Stimulated activated naive CD8-positive, alpha-beta T cell treated with anti-CD3 and anti-CD28 coated beads, Interleukin-15, Interleukin-2, amounts not matched to agents 100 ng/mL and 50 ng/mL, for 24 hours (primary cell): ENCODE measurements around the gene TMTC1.

Experiments used
- H3K27ac Mint-ChIP-seq: one replicate; pipeline ENCODE4 v1.8.0; 2021; ENCODE audit warnings: mild to moderate bottlenecking, mixed read lengths
- H3K27me3 Mint-ChIP-seq: one replicate; pipeline ENCODE4 v1.8.0; 2021; ENCODE audit warnings: mixed read lengths
- H3K36me3 Mint-ChIP-seq: one replicate; pipeline ENCODE4 v1.8.0; 2021; ENCODE audit warnings: low read depth, mixed read lengths
- H3K4me1 Mint-ChIP-seq: one replicate; pipeline ENCODE4 v1.8.0; 2021; ENCODE audit warnings: low read depth, mixed read lengths
- H3K4me3 Mint-ChIP-seq: one replicate; pipeline ENCODE4 v1.8.0; 2021; ENCODE audit warnings: mild to moderate bottlenecking, mixed read lengths
- H3K9me3 Mint-ChIP-seq: one replicate; pipeline ENCODE4 v1.8.0; 2021; ENCODE audit warnings: mixed read lengths

TMTC1 gene

GRCh38 chr12:29627221-29627620 lies 156.5 kb downstream of the TMTC1 start:
- no peak overlapping the region for H3K27ac Mint-ChIP-seq
- H3K9me3 Mint-ChIP-seq: peaks cover 8% of the 10 kb centered on the region
- H3K36me3 Mint-ChIP-seq: no peaks in the 10 kb centered on the region
- peaks cover 12% of the 10 kb centered on the region for H3K27me3 Mint-ChIP-seq
- H3K4me3 Mint-ChIP-seq: no peak overlapping the region
- no peaks in the 10 kb centered on the region for H3K4me1 Mint-ChIP-seq

- no peak overlapping the region for H3K4me3 Mint-ChIP-seq
- H3K27me3 Mint-ChIP-seq: peaks cover 9% of the 10 kb centered on the region
- no peak overlapping the region for H3K27ac Mint-ChIP-seq
- H3K4me1 Mint-ChIP-seq: no peaks in the 10 kb centered on the region
- H3K36me3 Mint-ChIP-seq: no peaks in the 10 kb centered on the region
- no peaks in the 10 kb centered on the region for H3K9me3 Mint-ChIP-seq
Measured at GRCh38 chr12:29625359-29625953, 158.3 kb downstream of the TMTC1 start.

- no peak overlapping the region for H3K27ac Mint-ChIP-seq
- no peaks in the 10 kb centered on the region for H3K36me3 Mint-ChIP-seq
- H3K4me1 Mint-ChIP-seq: no peaks in the 10 kb centered on the region
- H3K27me3 Mint-ChIP-seq: peaks cover 11% of the 10 kb centered on the region
- H3K9me3 Mint-ChIP-seq: no peaks in the 10 kb centered on the region
- H3K4me3 Mint-ChIP-seq: no peak overlapping the region
Measured at GRCh38 chr12:29622251-29622650, 161.5 kb downstream of the TMTC1 start.

GRCh38 chr12:29620030-29620429 lies 163.7 kb downstream of the TMTC1 start:
- no peak overlapping the region for H3K4me3 Mint-ChIP-seq
- H3K9me3 Mint-ChIP-seq: no peaks in the 10 kb centered on the region
- peaks cover 11% of the 10 kb centered on the region for H3K27me3 Mint-ChIP-seq
- H3K27ac Mint-ChIP-seq: no peak overlapping the region
- peaks cover 4% of the 10 kb centered on the region for H3K4me1 Mint-ChIP-seq
- no peaks in the 10 kb centered on the region for H3K36me3 Mint-ChIP-seq

- no peak overlapping the region for H3K4me3 Mint-ChIP-seq
- H3K4me1 Mint-ChIP-seq: peaks cover 4% of the 10 kb centered on the region
- peaks cover 11% of the 10 kb centered on the region for H3K27me3 Mint-ChIP-seq
- no peaks in the 10 kb centered on the region for H3K36me3 Mint-ChIP-seq
- H3K27ac Mint-ChIP-seq: no peak overlapping the region
- no peaks in the 10 kb centered on the region for H3K9me3 Mint-ChIP-seq
Measured at GRCh38 chr12:29617407-29617803, 166.3 kb downstream of the TMTC1 start.

- Mint-ChIP-seq H3K4me3 (no peak overlapping the region), H3K4me1 (peaks cover 4% of the 10 kb centered on the region), H3K27me3 (peaks cover 11% of the 10 kb centered on the region), H3K9me3 (no peaks in the 10 kb centered on the region), H3K27ac (no peak overlapping the region), H3K36me3 (no peaks in the 10 kb centered on the region)
Measured at GRCh38 chr12:29616664-29617406, 166.9 kb downstream of the TMTC1 start.

- Mint-ChIP-seq H3K27ac (no peak overlapping the region), H3K27me3 (peaks cover 6% of the 10 kb centered on the region), H3K36me3 (no peaks in the 10 kb centered on the region), H3K4me1 (peaks cover 4% of the 10 kb centered on the region), H3K4me3 (no peak overlapping the region), H3K9me3 (no peaks in the 10 kb centered on the region)
Measured at GRCh38 chr12:29614694-29615325, 168.9 kb downstream of the TMTC1 start.

- Mint-ChIP-seq H3K27ac (no peak overlapping the region), H3K4me3 (no peak overlapping the region), H3K27me3 (peaks cover 4% of the 10 kb centered on the region), H3K4me1 (peaks cover 4% of the 10 kb centered on the region), H3K36me3 (no peaks in the 10 kb centered on the region), H3K9me3 (no peaks in the 10 kb centered on the region)
Measured at GRCh38 chr12:29612912-29613311, 170.8 kb downstream of the TMTC1 start.

- H3K27ac Mint-ChIP-seq: no peak overlapping the region
- no peaks in the 10 kb centered on the region for H3K9me3 Mint-ChIP-seq
- no peak overlapping the region for H3K4me3 Mint-ChIP-seq
- no peaks in the 10 kb centered on the region for H3K36me3 Mint-ChIP-seq
- peaks cover 8% of the 10 kb centered on the region for H3K27me3 Mint-ChIP-seq
- H3K4me1 Mint-ChIP-seq: peaks cover 1% of the 10 kb centered on the region
Measured at GRCh38 chr12:29611906-29612305, 171.8 kb downstream of the TMTC1 start.

GRCh38 chr12:29610473-29611170 lies 173.1 kb downstream of the TMTC1 start:
- H3K4me3 Mint-ChIP-seq: no peak overlapping the region
- H3K27ac Mint-ChIP-seq: no peak overlapping the region
- no peaks in the 10 kb centered on the region for H3K4me1 Mint-ChIP-seq
- no peaks in the 10 kb centered on the region for H3K36me3 Mint-ChIP-seq
- H3K9me3 Mint-ChIP-seq: no peaks in the 10 kb centered on the region
- peaks cover 8% of the 10 kb centered on the region for H3K27me3 Mint-ChIP-seq

- Mint-ChIP-seq H3K4me3 (no peak overlapping the region), H3K9me3 (no peaks in the 10 kb centered on the region), H3K36me3 (no peaks in the 10 kb centered on the region), H3K27ac (no peak overlapping the region), H3K27me3 (peaks cover 8% of the 10 kb centered on the region), H3K4me1 (no peaks in the 10 kb centered on the region)
Measured at GRCh38 chr12:29609431-29610215, 174.1 kb downstream of the TMTC1 start.

- Mint-ChIP-seq H3K4me1 (no peaks in the 10 kb centered on the region), H3K27me3 (peaks cover 8% of the 10 kb centered on the region), H3K36me3 (no peaks in the 10 kb centered on the region), H3K4me3 (no peak overlapping the region), H3K27ac (no peak overlapping the region), H3K9me3 (no peaks in the 10 kb centered on the region)
Measured at GRCh38 chr12:29608581-29608980, 175.2 kb downstream of the TMTC1 start.

GRCh38 chr12:29599381-29599780 lies 184.4 kb downstream of the TMTC1 start:
- H3K36me3 Mint-ChIP-seq: no peaks in the 10 kb centered on the region
- no peak overlapping the region for H3K4me3 Mint-ChIP-seq
- no peaks in the 10 kb centered on the region for H3K4me1 Mint-ChIP-seq
- no peak overlapping the region for H3K27ac Mint-ChIP-seq
- H3K27me3 Mint-ChIP-seq: peaks cover 10% of the 10 kb centered on the region
- H3K9me3 Mint-ChIP-seq: no peaks in the 10 kb centered on the region

- Mint-ChIP-seq H3K9me3 (no peaks in the 10 kb centered on the region), H3K27me3 (peaks cover 10% of the 10 kb centered on the region), H3K36me3 (no peaks in the 10 kb centered on the region), H3K4me1 (no peaks in the 10 kb centered on the region), H3K27ac (no peak overlapping the region), H3K4me3 (no peak overlapping the region)
Measured at GRCh38 chr12:29595071-29595755, 188.5 kb downstream of the TMTC1 start.
